Fibroblast of skin of abdomen (primary cell): ENCODE data around the gene DESI2.
"Not testable (repeated sequence)": the region's sequence is repeated elsewhere in the genome, so short reads cannot be mapped to it uniquely, and the experiment has no call there.

ENCODE experiments used
- DNase-seq: peaks from one replicate; pipeline ENCODE4 v3.0.0-alpha.2; 2013

The DESI2 gene

DNA sequence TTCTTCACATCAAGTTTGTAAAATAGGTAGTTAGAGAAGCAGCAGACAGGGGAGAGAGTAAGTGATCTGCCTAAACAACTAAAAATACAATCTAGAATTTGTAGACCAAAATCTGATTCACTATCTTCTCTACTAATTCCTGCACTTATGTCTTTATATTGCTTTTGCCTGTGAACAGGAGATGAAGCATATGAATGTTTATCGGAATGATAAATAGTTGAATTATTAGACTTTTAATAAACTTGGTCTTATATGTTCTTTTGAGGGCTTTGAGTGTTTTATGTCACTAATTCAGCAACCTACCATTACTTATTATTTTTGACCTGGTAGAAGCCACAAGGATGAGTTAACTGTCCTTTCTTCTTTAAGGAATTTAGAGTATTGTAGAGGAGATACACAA, 2.3 kb downstream of the DESI2 start:
- no peak for DNase-seq

DNA sequence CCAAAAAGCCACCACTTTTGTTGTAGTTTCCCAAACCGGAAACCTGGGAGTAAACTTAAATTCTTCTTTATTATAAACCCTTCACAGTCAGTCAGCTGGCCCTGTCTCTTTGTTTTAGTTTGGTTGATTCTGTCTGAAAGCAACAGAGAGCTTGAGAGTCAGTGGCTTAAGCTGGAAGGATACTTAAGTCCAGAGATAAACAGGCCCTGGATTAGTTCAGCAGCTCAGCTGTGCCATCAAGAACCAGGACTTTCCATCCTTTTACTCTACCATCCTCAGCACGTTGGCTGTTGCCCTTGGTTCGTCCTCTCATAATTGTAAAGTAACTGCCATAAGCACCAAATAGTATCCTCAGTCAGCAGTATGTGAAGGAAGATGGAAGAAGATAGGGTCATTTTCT, 4.5 kb downstream of the DESI2 start:
- DNase-seq: no peak

DNA sequence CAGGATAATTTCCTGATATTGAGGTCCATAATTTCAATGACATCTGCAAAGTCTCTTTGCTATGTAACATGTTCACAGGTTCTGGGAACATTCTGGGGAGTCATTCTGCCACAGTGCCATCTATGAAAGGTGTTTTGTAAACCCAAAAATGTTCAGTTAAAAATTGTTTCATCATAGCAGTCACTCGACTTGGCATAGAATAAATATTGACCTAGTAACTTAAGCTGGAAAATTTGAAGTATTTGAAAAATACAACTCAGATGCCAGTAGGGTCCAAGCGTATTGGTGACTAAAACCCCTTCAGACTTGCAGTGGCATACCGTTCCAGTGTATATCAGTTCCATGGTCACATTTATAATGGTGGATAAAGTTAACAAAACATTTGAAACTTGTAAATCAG, 6.8 kb downstream of the DESI2 start:
- no peak for DNase-seq

DNA sequence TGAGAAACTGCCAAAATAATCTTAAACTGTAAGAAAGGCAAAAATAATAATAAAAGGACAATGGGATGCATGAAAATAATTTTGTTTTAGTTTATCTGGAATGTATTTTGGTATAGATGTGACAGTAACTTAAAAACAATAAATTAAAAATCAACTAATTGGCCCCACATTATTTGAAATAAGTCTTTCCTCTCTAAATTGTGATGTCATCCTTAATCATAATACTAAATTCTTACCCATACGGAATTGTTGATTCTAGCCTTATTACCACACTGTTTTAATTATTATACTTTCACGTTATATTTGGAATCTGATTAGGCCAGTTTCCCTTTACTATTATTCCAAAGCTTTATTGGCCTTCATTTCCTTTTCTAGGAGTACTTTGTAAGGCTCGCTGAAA, 7.7 kb downstream of the DESI2 start:
- no peak for DNase-seq

DNA sequence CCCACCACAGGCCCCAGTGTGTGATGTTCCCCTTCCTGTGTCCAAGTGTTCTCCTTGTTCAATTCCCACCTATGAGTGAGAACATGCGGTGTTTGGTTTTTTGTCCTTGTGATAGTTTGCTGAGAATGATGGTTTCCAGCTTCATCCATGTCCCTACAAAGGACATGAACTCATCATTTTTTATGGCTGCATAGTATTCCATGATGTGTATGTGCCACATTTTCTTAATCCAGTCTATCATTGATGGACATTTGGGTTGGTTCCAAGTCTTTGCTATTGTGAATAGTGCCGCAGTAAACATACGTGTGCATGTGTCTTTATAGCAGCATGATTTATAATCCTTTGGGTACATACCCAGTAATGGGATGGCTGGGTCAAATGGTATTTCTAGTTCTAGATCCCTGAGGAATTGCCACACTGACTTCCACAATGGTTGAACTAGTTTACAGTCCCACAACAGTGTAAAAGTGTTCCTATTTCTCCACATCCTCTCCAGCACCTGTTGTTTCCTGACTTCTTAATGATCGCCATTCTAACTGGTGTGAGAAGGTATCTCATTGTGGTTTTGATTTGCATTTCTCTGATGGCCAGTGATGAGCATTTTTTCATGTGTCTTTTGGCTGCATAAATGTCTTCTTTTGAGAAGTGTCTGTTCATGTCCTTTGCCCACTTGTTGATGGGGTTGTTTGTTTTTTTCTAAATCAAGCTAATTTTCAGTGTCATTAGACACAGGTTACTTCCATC, 8.8 kb downstream of the DESI2 start:
- DNase-seq: not testable (repeated sequence)

DNA sequence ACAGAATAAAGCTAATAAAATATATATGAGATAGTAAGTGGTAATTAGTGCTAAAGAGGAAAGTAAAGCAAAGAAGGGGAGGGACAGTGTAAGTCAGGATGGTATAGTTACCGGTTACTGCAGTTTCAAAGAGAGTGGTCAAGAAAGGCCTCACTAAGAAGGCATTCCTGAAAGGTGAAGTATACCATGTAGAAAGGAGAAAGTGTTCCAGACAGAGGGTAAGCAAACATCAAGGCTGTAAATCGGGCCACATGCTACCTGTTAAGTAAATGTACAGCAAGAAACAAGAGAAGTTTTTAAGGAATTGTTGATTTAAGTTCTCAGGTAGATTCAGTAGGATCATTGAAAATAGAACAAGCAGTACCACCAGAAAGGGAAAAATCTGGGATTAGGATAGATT, 9.7 kb downstream of the DESI2 start:
- no peak for DNase-seq

DNA sequence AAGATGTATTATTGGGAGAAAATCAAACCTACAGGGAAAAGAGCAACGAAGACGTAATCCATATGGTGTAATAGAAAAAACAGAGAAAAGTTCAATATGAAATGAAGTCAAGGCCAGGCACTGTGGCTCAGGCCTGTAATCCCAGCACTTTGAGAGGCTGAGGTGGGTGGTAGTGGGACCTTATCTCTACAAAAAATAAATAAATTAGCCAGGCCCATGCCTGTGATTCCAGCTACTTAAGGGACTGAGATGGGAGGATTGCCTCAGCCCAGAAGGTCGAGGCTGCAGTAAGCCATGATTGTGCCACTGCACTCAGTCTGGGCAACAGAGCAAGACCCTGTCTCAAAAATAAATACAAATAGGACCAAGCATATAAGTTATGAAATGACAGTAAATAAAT, 11.4 kb downstream of the DESI2 start:
- DNase-seq: no peak

DNA sequence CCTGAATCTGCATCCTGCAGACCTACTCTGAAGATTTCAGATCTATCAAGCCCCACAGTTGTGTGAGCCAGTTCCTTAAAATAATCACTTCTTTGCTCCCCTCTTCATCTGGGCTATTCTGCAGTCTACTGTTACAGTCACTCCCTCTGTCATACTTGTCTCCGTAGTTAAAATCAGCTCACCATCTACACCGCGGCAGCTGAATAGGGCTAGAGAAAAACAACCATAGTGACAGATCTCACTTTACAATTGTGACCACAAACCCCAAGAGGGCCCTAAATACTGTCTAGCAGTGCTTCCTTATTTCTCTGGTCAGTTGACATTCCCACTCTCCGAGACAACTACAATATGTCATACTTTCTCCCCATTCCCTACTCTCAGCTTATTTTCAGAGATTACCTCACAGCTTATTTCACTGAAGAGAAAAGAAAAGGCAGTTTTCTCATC, 12.9 kb downstream of the DESI2 start:
- peak; percentile 67 for DNase-seq

DNA sequence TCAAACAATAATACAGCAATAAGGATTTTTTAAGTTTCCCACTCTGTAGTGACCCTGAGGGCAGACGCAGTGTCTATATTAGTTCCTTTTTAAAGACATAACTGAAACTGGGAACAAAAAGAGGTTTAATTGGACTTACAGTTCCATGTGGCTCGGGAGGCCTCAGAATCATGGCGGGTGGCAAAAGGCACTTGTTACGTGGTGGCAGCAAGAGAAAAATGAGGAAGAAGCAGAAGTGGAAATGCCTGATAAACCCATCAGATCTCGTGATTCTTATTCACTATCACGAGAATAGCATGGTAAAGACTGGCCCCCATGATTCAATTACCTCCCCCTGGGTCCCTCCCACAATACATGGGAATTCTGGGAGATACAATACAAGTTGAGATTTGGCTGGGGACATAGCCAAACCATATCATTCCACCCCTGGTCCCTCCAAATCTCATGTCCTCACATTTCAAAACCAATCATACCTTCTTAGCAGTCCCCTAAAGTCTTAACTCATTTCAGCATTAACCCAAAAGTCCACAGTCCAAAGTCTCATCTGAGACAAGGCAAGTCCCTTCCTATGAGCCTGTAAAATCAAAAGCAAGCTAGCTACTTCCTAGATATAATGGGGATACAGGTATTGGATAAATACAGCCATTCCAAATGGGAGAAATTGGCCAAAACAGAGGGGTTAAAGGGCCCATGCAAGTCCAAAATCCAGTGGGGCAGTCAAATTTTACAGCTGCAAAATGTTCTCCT, 13.9 kb downstream of the DESI2 start:
- DNase-seq: not testable (repeated sequence)

DNA sequence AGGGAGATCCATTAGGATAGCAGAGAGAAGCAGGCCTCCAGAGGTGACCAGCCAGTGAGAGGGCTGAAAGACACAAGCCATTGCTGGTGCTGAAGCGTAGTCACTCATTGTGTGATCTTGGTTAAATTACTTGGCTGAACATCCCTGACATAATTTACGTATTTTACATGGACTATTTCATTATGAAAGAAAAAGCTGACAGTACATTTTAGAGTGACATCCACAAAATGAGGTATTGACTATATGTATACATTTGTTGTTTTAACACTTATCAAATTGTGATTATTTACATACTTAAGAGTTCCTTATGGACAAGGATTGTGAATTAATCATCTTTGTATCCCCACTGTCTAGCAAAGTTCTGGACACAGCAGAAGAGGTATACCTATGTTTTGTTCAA, 14.9 kb downstream of the DESI2 start:
- no peak for DNase-seq

DNA sequence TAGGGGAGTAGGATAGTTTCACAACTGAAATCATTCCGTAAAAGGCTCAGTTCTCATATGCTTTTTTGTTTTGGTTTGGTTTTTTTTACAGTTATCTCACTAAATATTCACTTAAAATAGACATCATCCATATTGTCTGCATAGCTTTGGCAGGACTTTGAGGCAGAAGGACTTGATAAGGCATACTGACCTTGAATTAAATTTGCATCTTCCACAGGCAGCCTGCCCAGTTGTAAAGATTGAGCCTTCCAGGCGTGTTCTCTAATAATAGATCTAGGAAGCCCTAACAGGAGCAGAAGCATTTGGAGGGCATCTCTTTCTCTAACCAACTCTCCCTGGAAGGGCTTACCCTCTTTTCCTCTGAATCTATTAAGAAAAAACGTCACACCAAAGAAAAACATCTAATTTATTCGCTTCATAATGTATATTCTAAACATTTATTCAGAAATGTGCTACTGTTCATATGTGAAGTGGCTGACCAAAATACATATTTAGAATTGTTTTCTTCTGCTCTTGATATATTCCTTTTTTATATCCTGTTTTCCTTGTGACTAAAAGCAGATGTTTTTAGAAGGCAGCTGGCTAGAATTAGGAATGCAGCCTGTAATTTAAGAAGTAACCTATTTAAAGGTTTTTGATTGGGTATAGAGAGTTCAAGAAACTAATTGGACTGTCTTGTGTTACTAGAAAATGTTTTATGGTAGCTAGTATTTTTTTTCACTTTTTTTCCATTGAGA, 20.2 kb downstream of the DESI2 start:
- DNase-seq: peak; percentile 52

DNA sequence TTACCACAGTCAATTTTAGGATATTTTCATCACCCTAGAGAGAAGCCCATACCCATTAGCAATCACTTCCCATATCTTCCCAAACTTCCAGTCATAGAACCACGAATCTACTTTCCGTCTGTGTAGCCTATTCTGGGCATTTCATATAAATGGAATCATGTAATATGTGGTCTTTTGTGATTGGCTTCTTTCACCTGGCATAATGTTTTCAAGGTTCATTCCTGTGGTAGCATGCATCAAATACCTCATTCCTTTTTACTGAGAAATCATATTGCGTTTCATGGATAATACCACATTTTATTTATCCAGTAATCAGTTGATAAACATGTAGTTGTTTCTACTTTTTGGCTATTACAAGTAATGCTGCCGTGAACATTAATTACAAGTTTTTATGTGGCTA, 21.5 kb downstream of the DESI2 start:
- DNase-seq: peak; percentile 40

DNA sequence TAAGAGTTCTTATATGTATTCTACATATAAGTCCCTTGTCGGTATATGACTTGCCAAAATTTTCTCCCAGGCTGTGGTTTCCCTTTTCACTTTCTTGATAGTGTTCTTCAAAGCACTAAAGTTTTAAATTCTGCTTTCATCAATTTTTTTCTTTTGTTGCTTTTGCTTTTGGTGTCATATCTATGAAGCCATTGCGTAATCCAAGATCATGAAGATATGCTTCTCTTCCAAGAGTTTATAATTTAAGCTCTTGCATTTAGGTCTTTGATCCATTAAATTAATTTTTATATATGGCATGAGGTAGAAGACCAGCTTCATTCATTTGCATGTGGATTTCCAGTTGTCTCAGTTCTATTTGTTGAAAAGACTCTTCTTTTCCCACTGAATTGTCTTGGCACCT, 22.2 kb downstream of the DESI2 start:
- DNase-seq: no peak

DNA sequence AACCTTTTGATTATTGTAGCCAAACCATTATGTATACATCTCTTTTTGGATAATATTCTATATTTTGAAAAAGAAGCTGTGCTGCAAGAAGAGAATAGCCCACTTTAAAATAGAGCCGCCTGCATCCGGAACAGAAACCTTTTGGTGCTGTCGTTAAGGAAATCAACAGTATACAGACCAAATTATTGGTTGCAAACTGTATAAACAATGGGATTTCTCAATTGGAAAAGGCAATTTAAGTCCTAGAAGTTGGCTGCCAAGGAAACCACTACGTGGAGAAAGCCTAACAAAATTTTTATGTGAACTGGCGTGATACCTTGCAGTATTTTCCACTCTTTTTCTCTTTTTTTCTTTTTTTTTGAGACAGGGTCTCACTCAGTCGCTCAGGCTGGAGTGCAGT, 25.8 kb downstream of the DESI2 start:
- no peak for DNase-seq

DNA sequence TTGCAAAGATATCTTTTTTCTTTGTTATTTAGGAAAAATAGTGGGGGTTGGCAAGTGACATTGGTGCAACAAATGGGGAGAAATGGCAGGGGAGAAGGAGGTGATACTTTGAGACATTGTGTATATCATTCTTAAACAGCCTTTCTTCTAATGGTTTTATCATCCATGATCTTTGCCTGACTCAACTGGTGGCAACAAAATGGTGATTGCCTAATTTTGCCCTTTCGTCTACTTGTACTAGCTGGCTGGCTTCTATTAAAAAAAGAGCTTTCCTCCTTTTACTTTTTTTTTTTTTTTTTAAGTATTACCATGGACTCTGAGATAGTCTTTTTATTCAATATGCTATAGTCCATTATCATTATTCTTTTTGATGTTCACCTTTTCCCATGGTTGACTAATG, 27.7 kb downstream of the DESI2 start:
- no peak for DNase-seq

DNA sequence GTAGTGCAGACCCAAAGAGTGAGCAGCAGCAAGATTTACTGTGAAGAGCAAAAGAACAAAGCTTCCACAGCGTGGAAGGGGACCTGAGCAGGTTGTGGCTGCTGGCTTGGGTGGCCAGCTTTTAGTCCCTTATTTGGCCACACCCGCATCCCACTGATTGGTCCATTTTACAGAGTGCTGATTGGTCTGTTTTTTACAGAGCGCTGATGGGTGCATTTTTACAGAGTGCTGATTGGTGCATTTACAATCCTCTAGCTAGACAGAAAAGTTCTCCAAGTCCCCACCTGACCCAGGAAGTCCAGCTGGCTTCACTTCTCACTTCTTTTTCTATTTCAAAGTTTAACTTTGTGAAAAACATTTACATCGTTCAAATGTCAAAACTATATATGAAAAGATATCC, 29.2 kb downstream of the DESI2 start:
- DNase-seq: not testable (repeated sequence)

DNA sequence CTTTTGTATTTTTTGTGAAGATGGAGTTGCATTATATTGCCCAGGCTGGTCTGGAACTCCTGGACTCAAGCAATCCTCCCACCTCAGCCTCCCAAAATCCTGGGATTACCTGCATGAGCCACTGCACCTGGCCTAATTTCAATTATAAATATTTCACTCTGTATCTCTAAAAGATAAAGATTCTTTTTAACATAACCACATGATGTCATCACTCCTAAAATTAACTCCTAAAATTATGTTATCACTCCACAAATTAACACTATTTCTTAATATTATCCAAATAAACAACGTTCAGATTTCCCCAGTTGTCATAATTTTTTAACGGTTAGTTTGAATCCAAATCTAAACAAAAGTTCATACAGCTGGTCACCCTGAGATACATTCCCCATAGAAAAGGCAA, 43.0 kb downstream of the DESI2 start:
- no peak for DNase-seq

DNA sequence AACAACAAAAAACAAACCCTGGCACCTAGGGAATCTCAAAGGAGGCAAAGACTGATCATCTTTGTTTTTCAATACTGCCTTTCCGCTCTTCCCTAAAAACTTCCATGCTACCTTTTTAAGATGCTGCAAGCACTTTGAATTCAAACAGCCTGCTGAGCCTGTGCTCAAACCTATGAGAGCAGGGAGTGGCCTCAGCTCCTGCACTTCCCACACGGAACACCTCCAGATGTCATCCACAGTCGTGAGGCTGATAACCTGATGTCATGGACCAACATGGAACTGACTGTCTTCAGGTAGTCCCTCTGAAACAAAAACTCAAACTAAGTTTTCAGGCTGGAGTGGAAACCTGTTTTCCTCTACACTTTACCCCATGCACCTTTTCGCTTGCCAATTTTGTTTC, 46.8 kb downstream of the DESI2 start:
- DNase-seq: no peak

DNA sequence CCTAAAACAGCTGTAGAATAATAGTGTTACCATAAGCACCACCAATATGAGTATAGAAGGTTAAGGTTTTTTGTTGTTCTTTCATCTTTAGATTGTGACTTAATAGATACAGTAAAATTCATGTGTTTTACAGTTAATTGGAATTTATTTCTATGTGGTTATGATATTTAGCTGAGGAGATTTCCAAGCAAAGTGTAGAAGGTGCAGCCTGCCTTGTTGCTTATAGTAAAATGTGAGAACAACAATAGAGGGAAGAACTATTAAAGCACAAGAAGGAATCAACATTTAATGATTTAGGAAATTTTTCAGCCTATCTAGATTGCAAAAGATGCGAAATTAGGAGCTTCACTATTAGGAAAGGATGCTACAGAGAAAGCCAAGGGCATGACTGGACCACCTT, 47.9 kb downstream of the DESI2 start:
- no peak for DNase-seq

DNA sequence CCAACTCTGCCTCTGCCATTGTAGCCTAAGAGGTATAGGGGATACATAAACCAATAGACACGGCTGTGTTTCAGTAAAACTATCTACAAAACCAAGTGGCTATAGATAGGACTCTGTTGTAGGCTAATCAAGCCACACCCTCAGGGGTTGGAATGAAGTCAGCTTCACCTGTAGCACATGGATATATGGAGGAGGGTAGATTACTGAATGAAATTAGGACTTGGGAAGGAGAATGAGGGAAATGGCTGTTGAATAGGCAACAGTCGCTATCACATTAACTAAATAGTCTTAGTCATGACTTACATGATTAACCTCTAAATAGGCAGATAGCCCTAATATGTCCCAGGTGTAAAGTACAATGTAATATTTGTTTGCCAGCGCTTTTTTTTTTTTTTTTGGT, 49.7 kb downstream of the DESI2 start:
- no peak for DNase-seq

DNA sequence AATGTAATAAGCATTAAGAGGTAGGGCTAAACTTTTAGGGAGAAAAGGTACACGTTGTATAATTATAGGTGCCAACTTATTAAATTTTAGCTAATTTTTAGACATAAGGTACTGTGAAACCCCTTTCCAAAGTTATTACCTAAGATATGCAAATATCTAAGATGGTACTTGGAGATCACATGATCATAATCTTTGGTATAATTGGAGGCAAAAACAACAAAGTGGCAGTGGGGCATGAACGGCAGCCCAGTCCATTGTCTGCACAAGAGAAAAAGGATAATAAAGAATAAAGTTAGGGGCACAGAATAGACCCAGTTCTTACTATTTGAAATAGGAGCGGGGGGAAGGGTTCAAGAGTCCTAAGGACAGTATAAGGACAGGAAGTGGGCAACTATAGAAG, 51.2 kb downstream of the DESI2 start:
- DNase-seq: no peak

DNA sequence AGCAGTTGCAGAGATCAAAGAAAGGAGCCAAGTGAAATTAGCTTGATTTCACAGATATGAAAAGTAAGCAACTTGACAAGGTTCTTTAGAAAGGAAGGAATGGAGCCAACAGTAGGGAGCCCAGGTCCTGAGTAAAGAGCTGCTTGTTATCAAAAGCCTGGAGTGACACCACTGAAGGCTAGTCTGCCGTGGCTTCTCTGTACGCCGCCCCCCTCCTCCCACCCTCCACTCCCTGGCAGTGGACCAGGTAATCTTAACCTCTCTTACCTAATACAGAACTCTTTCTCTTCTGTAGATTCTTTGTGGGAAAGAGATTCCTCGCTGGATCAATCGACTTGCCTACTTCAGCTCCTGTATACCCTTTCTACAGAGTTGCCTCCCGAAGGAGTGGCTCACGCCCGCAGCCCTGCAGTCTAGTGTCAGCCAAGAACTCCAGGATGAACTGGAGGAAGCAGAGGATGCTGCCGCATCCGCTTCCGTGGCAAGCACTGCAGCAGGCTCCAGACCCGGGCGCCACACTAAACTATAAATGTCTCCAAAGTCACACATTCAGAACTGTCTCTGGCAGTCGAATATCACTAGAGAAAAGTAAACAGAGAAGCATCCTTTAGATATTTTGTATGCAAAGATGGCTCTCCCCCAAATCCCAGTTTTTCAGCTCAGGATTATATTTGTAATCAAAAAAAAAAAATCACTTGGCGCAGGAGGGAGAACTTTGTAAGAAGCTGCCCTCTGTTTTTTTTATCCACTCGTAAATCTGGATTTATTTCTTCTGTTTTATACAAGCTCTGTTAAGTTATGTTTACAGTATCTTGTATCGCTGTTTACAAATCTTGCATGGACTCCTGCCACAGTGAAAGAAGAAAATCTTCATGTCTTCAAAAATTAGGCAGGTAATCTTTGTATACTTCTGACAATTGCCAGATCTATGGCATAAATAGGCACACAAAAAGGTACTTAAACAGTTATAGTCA, 52.6 kb downstream of the DESI2 start:
- DNase-seq: no peak
